CD4-positive, alpha-beta memory T cell (primary cell): Measurements from ENCODE around the gene PRDM16. TPM values are rescaled to one million over a fixed set of nuclear protein-coding genes. Genes with fewer than 3 reads are reported as not detected.

Source experiments
- CTCF ChIA-PET: fragments of 350-600 bp; sonication (Branson Sonifier 250); formaldehyde crosslinking; loops from one replicate; lab custom pipeline; 2021; ENCODE audit warnings: inconsistent platforms; ENCODE audit not compliant: partially characterized antibody; lab: Charles Lee
- POLR2A ChIA-PET: fragments of 350-600 bp; sonication (Branson Sonifier 250); formaldehyde crosslinking; loops from one replicate; lab custom pipeline; 2021; ENCODE audit not compliant: partially characterized antibody; lab: Charles Lee
- DNase-seq, 5 donors: peaks; one replicate each; pipeline versions ENCODE4 v3.0.0 to v3.0.0-alpha.2; 2020 to 2022; ENCODE audit warnings: mixed read lengths in 1 of 5
- H3K27ac ChIP-seq: one replicate; pipeline ENCODE4 v1.7.0; 2013; ENCODE audit warnings: low read depth, low read length
- H3K27me3 ChIP-seq: 2 replicates; pipeline ENCODE4 v1.7.0; 2013; ENCODE audit warnings: mild to moderate bottlenecking, low read length, moderate library complexity; ENCODE audit not compliant: insufficient read depth
- H3K36me3 ChIP-seq: 2 replicates; pipeline ENCODE4 v1.7.0; 2013; ENCODE audit warnings: mild to moderate bottlenecking, low read length, moderate library complexity; ENCODE audit not compliant: insufficient read depth
- H3K4me1 ChIP-seq: 2 replicates; pipeline ENCODE4 v1.7.0; 2013; ENCODE audit warnings: mild to moderate bottlenecking, low read length, moderate library complexity; ENCODE audit not compliant: insufficient read depth
- H3K4me3 ChIP-seq, 2 donors: one replicate each; pipeline ENCODE4 v1.7.0; 2013; ENCODE audit warnings: low read length in 2 of 2, mild to moderate bottlenecking in 1 of 2
- H3K9me3 ChIP-seq, 2 donors: one replicate each; pipeline ENCODE4 v1.7.0; 2013; ENCODE audit warnings: low read length in 2 of 2, control low read depth in 1 of 2; ENCODE audit not compliant: control insufficient read depth in 1 of 2
- H3K27ac Mint-ChIP-seq, 7 donors: one replicate each; pipeline ENCODE4 v1.8.0; 2020 to 2021; ENCODE audit warnings: mixed read lengths in 7 of 7, mild to moderate bottlenecking in 6 of 7, inconsistent platforms in 3 of 7, moderate library complexity in 3 of 7
- H3K27me3 Mint-ChIP-seq, 2 donors: one replicate each; pipeline ENCODE4 v1.8.0; 2020 to 2021; ENCODE audit warnings: mixed read lengths in 2 of 2
- H3K36me3 Mint-ChIP-seq, 2 donors: one replicate each; pipeline ENCODE4 v1.8.0; 2020 to 2021; ENCODE audit warnings: mixed read lengths in 2 of 2, inconsistent platforms in 1 of 2, mild to moderate bottlenecking in 1 of 2
- H3K4me1 Mint-ChIP-seq, 4 donors: one replicate each; pipeline ENCODE4 v1.8.0; 2020 to 2021; ENCODE audit warnings: mixed read lengths in 4 of 4, mild to moderate bottlenecking in 1 of 4
- H3K4me3 Mint-ChIP-seq, 8 donors: one replicate each; pipeline ENCODE4 v1.8.0; 2020 to 2021; ENCODE audit warnings: mixed read lengths in 8 of 8, mild to moderate bottlenecking in 7 of 8, moderate library complexity in 6 of 8, inconsistent platforms in 3 of 8
- H3K9me3 Mint-ChIP-seq, 8 donors: one replicate each; pipeline ENCODE4 v1.8.0; 2020 to 2021; ENCODE audit warnings: mixed read lengths in 8 of 8, mild to moderate bottlenecking in 5 of 8, inconsistent platforms in 3 of 8, moderate library complexity in 1 of 8
- intact Hi-C: fragments of 100-400 bp; cut with micrococcal nuclease; formaldehyde crosslinking; loops from one replicate; pipeline ENCODE4 v1.15.1; 2023
- polyA plus RNA-seq, 2 donors: library from polyadenylated mRNA; unstranded; fragments of 300-500 nt; fragmentation: Illumina TruSeq; gene quantifications; one replicate each; pipeline ENCODE4 v1.2.3, GENCODE V29; 2021
- total RNA-seq, 2 experiments: library from RNA; stranded (reverse); gene quantifications; one replicate each; pipeline ENCODE4 v1.2.3, GENCODE V29; 2021

Gene PRDM16
- total and polyA plus RNA-seq, 4 experiments from 2014 or later, result not detected

GRCh38 chr1:3315399-3316339 lies 246.7 kb downstream of the PRDM16 start:
- intact Hi-C loops, result no loop called here
- no peak overlapping the region for H3K4me3 ChIP-seq
- POLR2A ChIA-PET, result no interaction called here

GRCh38 chr1:3316340-3316943 lies 247.4 kb downstream of the PRDM16 start:
- H3K36me3 ChIP-seq, result no peaks in the 10 kb centered on the region
- no peaks in the 10 kb centered on the region for H3K36me3 Mint-ChIP-seq
- H3K4me3 ChIP-seq, result no peak overlapping the region
- POLR2A ChIA-PET, result no interaction called here
- H3K4me3 Mint-ChIP-seq, result no peak overlapping the region
- H3K4me1 Mint-ChIP-seq, result peaks cover 7 to 19% (median 8%) of the 10 kb centered on the region in 4 donors
- peak; percentile 9 to 67 (median 37) for DNase-seq
- peak overlapping the region; percentile 37 for H3K27ac ChIP-seq
- H3K27me3 ChIP-seq, result no peaks in the 10 kb centered on the region
- peaks cover 0 to 16% (median 8%) of the 10 kb centered on the region in 8 donors for H3K9me3 Mint-ChIP-seq
- H3K27ac Mint-ChIP-seq, result peak overlapping the region; percentile 84 to 96 (median 94)
- CTCF ChIA-PET, result no interaction called here
- H3K4me1 ChIP-seq, result no peaks in the 10 kb centered on the region
- H3K9me3 ChIP-seq, result peaks cover 0 to 5% of the 10 kb centered on the region in 2 donors
- H3K27me3 Mint-ChIP-seq, result peaks cover 0 to 5% of the 10 kb centered on the region in 2 donors
- intact Hi-C loops, result no loop called here

More at GRCh38 chr1:3315399-3316339, 246.7 kb downstream of the PRDM16 start:
- H3K9me3 ChIP-seq, result peaks cover 0 to 5% of the 10 kb centered on the region in 2 donors
- no peaks in the 10 kb centered on the region for H3K4me1 ChIP-seq
- CTCF ChIA-PET, result no interaction called here
- Mint-ChIP-seq H3K4me1 (peaks cover 8 to 19% (median 8%) of the 10 kb centered on the region in 4 donors), H3K4me3 (no peak overlapping the region), H3K9me3 (peaks cover 0 to 16% (median 8%) of the 10 kb centered on the region in 8 donors), H3K36me3 (no peaks in the 10 kb centered on the region), H3K27ac (peak overlapping the region in 6 of 7 donors; percentile 30 to 96 (median 50)), H3K27me3 (peaks cover 2 to 9% of the 10 kb centered on the region in 2 donors)
- no peak overlapping the region for H3K27ac ChIP-seq
- no peaks in the 10 kb centered on the region for H3K36me3 ChIP-seq
- no peak for DNase-seq
- H3K27me3 ChIP-seq, result peaks cover under 1% of the 10 kb centered on the region

- H3K36me3 Mint-ChIP-seq, result no peaks in the 10 kb centered on the region
- Histone ChIP-seq H3K4me3 (no peak overlapping the region), H3K9me3 (peaks cover 0 to 5% of the 10 kb centered on the region in 2 donors), H3K27me3 (no peaks in the 10 kb centered on the region), H3K36me3 (no peaks in the 10 kb centered on the region), H3K27ac (peak overlapping the region; percentile 37), H3K4me1 (no peaks in the 10 kb centered on the region)
- POLR2A ChIA-PET, result no interaction called here
- CTCF ChIA-PET, result no interaction called here
- H3K27ac Mint-ChIP-seq, result peak overlapping the region in 1 of 7 donors; percentile 94
- no peak overlapping the region for H3K4me3 Mint-ChIP-seq
- peaks cover 0 to 4% of the 10 kb centered on the region in 2 donors for H3K27me3 Mint-ChIP-seq
- H3K4me1 Mint-ChIP-seq, result peaks cover 7 to 19% (median 8%) of the 10 kb centered on the region in 4 donors
- intact Hi-C loops, result no loop called here
- DNase-seq, result no peak
- H3K9me3 Mint-ChIP-seq, result peaks cover 0 to 16% (median 8%) of the 10 kb centered on the region in 8 donors
These were observed 248.5 kb downstream of the PRDM16 start for GRCh38 chr1:3317456-3317855.

GRCh38 chr1:3318329-3318728 lies 249.3 kb downstream of the PRDM16 start:
- Mint-ChIP-seq H3K9me3 (peaks cover 0 to 16% (median 8%) of the 10 kb centered on the region in 8 donors), H3K4me1 (peaks cover 7 to 19% (median 8%) of the 10 kb centered on the region in 4 donors), H3K27ac (peak overlapping the region in 3 of 7 donors; percentile 27 to 73 (median 50)), H3K36me3 (no peaks in the 10 kb centered on the region), H3K27me3 (no peaks in the 10 kb centered on the region), H3K4me3 (no peak overlapping the region)
- H3K27ac ChIP-seq, result no peak overlapping the region
- H3K4me1 ChIP-seq, result no peaks in the 10 kb centered on the region
- intact Hi-C loops, result no loop called here
- H3K4me3 ChIP-seq, result no peak overlapping the region
- no peaks in the 10 kb centered on the region for H3K27me3 ChIP-seq
- no peaks in the 10 kb centered on the region for H3K36me3 ChIP-seq
- CTCF ChIA-PET, result no interaction called here
- POLR2A ChIA-PET, result no interaction called here
- H3K9me3 ChIP-seq, result peaks cover 0 to 5% of the 10 kb centered on the region in 2 donors
- DNase-seq, result no peak

- ChIA-PET POLR2A (no interaction called here), CTCF (no interaction called here)
- H3K36me3 Mint-ChIP-seq, result no peaks in the 10 kb centered on the region
- no peaks in the 10 kb centered on the region for H3K4me1 ChIP-seq
- DNase-seq, result peak in 3 of 5 donors; percentile 10 to 14 (median 11)
- no peak overlapping the region for H3K27ac ChIP-seq
- peaks cover 0 to 16% (median 8%) of the 10 kb centered on the region in 8 donors for H3K9me3 Mint-ChIP-seq
- H3K4me3 ChIP-seq, result no peak overlapping the region
- peaks cover 7 to 19% (median 8%) of the 10 kb centered on the region in 4 donors for H3K4me1 Mint-ChIP-seq
- peak overlapping the region in 1 of 7 donors; percentile 53 for H3K27ac Mint-ChIP-seq
- no peaks in the 10 kb centered on the region for H3K36me3 ChIP-seq
- peaks cover 0 to 5% of the 10 kb centered on the region in 2 donors for H3K9me3 ChIP-seq
- H3K27me3 ChIP-seq, result no peaks in the 10 kb centered on the region
- H3K4me3 Mint-ChIP-seq, result no peak overlapping the region
- peaks cover 0 to 3% of the 10 kb centered on the region in 2 donors for H3K27me3 Mint-ChIP-seq
- intact Hi-C loops, result no loop called here
These were observed 250.9 kb downstream of the PRDM16 start for GRCh38 chr1:3319874-3320245.

- no peak overlapping the region for H3K27ac Mint-ChIP-seq
- POLR2A ChIA-PET, result no interaction called here
These were observed 251.5 kb downstream of the PRDM16 start for GRCh38 chr1:3320246-3321152.

More at GRCh38 chr1:3320246-3321152, 251.5 kb downstream of the PRDM16 start:
- no peak for DNase-seq
- Histone ChIP-seq H3K36me3 (no peaks in the 10 kb centered on the region), H3K4me3 (no peak overlapping the region), H3K27ac (no peak overlapping the region), H3K4me1 (no peaks in the 10 kb centered on the region), H3K9me3 (peaks cover 0 to 5% of the 10 kb centered on the region in 2 donors), H3K27me3 (no peaks in the 10 kb centered on the region)
- Mint-ChIP-seq H3K4me3 (no peak overlapping the region), H3K27me3 (peaks cover 0 to 4% of the 10 kb centered on the region in 2 donors), H3K9me3 (peaks cover 0 to 11% (median 7%) of the 10 kb centered on the region in 8 donors), H3K36me3 (no peaks in the 10 kb centered on the region), H3K4me1 (peaks cover 7 to 19% (median 8%) of the 10 kb centered on the region in 4 donors)
- CTCF ChIA-PET, result no interaction called here
- intact Hi-C loops, result no loop called here
